ENCODE results near the gene TMX4. TPM values are rescaled to one million over a fixed set of nuclear protein-coding genes. Genes with fewer than 3 reads are reported as not detected.

TMX4 gene
- polyA plus RNA-seq, 1 experiment = 11.3 TPM

DNA sequence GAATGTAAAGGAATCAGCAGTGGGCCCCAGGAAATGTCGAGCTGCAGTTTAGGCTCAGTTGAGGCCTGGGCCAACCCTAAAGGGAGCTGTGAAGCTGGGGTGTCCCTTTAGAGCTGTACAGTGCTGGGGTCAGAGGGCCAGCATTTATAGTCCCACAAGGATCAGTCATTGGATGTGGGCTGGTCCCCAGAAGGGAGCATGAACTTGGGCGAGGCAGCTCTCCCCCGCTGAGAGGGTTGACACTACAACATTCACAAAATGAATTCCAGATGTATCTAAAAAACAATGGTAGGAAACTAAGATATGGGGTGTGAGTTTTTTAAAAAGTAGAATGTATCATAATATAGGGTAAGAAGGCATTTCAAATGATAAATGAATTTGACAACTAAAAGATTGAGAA is 29.7 kb upstream of the TMX4 start:
- H3K27me3 ChIP-seq (ENCODE audit: control insufficient read depth, insufficient read depth, low read length) = no peaks in the 10 kb centered on the region; the same call in 1 of the 2 replicates
- ChIA-PET POLR2A (no interaction called here), CTCF (interaction anchor here (1.5 to 10.7 kb wide), 2 partner anchors 340 to 672 kb away, joined by 4 to 183 read pairs; no protein-coding TSS in a partner anchor)
- H3K36me3 ChIP-seq (ENCODE audit: control insufficient read depth, insufficient read depth, low read length) = no peaks in the 10 kb centered on the region
- TF ChIP-seq, protein P1, sequence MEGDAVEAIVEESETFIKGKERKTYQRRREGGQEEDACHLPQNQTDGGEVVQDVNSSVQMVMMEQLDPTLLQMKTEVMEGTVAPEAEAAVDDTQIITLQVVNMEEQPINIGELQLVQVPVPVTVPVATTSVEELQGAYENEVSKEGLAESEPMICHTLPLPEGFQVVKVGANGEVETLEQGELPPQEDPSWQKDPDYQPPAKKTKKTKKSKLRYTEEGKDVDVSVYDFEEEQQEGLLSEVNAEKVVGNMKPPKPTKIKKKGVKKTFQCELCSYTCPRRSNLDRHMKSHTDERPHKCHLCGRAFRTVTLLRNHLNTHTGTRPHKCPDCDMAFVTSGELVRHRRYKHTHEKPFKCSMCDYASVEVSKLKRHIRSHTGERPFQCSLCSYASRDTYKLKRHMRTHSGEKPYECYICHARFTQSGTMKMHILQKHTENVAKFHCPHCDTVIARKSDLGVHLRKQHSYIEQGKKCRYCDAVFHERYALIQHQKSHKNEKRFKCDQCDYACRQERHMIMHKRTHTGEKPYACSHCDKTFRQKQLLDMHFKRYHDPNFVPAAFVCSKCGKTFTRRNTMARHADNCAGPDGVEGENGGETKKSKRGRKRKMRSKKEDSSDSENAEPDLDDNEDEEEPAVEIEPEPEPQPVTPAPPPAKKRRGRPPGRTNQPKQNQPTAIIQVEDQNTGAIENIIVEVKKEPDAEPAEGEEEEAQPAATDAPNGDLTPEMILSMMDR (IDR thresholded peaks at IDR 0.05; ENCODE audit: insufficient read depth, low read depth, low read length) = no peak
- no peak overlapping the region for H3K4me3 ChIP-seq (ENCODE audit: low read depth, low read length)
- no peak for DNase-seq (ENCODE audit: low read depth)

DNA sequence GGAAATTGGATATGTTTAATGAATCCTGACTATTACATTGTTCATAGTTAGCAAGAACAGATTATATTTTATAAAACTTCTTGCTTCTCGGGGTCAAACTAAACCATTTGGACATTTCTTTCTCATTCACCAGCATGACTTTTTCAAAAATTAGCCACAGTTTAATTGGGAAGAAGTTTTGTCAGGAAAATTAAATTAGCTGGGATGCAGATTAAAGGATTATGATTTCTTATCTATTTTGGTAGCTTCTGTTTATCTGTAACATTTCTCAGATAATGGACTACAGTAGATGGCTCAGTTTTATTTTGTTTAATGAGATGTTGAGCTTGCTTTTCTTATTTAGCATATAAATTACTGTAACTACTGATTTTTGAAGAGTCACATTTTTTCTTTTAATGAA is 26.4 kb upstream of the TMX4 start:
- no peak for DNase-seq (ENCODE audit: low read depth)
- TF ChIP-seq, protein P1 (IDR thresholded peaks at IDR 0.05; ENCODE audit: insufficient read depth, low read depth, low read length) = no peak
- no peak overlapping the region for H3K4me3 ChIP-seq (ENCODE audit: low read depth, low read length)
- H3K27me3 ChIP-seq (ENCODE audit: control insufficient read depth, insufficient read depth, low read length) = peaks cover 1% of the 10 kb centered on the region
- no peaks in the 10 kb centered on the region for H3K36me3 ChIP-seq (ENCODE audit: control insufficient read depth, insufficient read depth, low read length)
- ChIA-PET POLR2A (no interaction called here), CTCF (interaction anchor here (0.5 to 10.7 kb wide), 6 partner anchors 11 to 675 kb away, joined by 3 to 183 read pairs (median 4); partner anchors contain the start of gene PLCB1)

DNA sequence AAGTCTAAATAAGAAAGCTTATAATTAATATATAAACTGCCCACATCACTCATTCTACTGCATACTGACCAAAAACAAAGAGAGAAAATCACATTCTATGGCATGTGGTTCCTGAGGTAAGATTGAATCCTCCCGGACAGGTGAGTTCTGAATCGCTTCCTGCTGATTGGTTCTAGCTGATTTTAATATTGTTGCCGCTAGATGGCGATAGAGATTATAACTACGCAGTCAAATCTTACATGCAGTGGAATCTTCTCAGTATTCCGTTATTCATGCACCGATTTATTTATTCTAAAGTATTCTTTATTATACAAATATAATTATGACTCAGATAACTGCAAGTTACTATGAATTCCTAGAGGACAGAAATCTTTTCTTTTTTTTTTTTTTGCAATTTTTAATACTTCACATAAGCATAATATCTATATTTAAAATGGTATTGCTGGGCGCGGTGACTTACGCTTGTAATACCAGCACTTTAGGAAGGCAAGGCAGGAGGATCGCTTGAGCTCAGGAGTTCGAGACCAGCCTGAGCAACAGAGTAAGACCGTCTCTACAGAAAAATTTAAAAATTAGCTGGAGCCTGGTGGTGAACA is 24.2 kb upstream of the TMX4 start:
- ChIA-PET CTCF (interaction anchor here (0.6 to 10.7 kb wide), 36 partner anchors 9 to 1449 kb away, joined by 3 to 183 read pairs (median 4); partner anchors contain the start of gene PLCB1), POLR2A (no interaction called here)
- Histone ChIP-seq H3K27me3 (ENCODE audit: control insufficient read depth, insufficient read depth, low read length) (peaks cover 1% of the 10 kb centered on the region), H3K4me3 (ENCODE audit: low read depth, low read length) (no peak overlapping the region), H3K36me3 (ENCODE audit: control insufficient read depth, insufficient read depth, low read length) (no peaks in the 10 kb centered on the region)
- TF ChIP-seq, protein P1 (IDR thresholded peaks at IDR 0.05; ENCODE audit: insufficient read depth, low read depth, low read length) = peak; percentile 61
- DNase-seq (ENCODE audit: low read depth) = no peak

DNA sequence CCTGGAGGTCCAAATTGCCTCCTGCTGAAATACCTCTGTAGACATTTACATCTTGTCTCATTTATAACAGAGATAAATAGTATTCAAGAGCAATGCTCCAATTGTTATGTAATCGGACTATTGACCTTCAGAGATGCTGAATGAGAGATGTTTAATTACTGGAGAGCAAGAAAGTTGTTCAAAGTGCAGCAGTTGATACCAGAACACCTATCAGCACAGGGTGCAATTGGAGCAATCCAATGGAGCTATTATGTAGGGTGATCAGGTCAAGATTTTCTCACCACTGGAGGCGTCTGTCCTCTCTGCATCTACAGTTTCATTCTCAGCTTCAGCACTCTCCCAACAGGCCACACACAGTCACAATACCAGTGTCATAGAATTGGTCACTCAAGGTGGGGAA is 19.5 kb upstream of the TMX4 start:
- no peak for DNase-seq (ENCODE audit: low read depth)
- CTCF ChIA-PET = interaction anchor here (1.1 to 7.0 kb wide), 3 partner anchors 8 to 683 kb away, joined by 3 to 52 read pairs (median 6); no protein-coding TSS in a partner anchor
- TF ChIP-seq, protein P1 (IDR thresholded peaks at IDR 0.05; ENCODE audit: insufficient read depth, low read depth, low read length) = no peak
- H3K4me3 ChIP-seq (ENCODE audit: low read depth, low read length) = no peak overlapping the region
- POLR2A ChIA-PET = no interaction called here
- no peaks in the 10 kb centered on the region for H3K36me3 ChIP-seq (ENCODE audit: control insufficient read depth, insufficient read depth, low read length)
- peaks cover 1% of the 10 kb centered on the region; the same call in 1 of the 2 replicates for H3K27me3 ChIP-seq (ENCODE audit: control insufficient read depth, insufficient read depth, low read length)

DNA sequence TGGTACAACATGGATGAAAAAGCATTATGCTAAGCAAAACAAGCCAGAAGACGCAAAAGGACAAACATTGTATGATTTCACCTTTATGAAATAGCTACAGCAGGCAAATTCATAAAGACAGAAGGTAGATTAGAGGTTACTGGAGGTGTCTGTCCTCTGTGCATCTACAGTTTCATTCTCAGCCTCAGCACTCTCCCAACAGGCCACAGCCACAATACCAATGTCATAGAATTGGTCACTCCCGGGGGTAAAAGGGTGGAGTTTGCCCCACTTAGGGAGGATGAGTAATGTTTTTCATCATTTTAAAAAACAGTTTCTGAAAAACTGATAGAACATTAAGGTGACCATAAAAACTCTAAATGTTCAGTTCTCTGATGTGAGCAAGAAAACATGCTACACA is 17.2 kb upstream of the TMX4 start:
- DNase-seq (ENCODE audit: low read depth) = no peak
- Histone ChIP-seq H3K4me3 (ENCODE audit: low read depth, low read length) (no peak overlapping the region), H3K36me3 (ENCODE audit: control insufficient read depth, insufficient read depth, low read length) (no peaks in the 10 kb centered on the region), H3K27me3 (ENCODE audit: control insufficient read depth, insufficient read depth, low read length) (peaks cover 3% of the 10 kb centered on the region)
- POLR2A ChIA-PET = no interaction called here
- CTCF ChIA-PET = interaction anchor here (7.0 kb wide), 1 partner anchor 685 kb away, joined by 52 read pairs; no protein-coding TSS in a partner anchor
- TF ChIP-seq, protein P1 (IDR thresholded peaks at IDR 0.05; ENCODE audit: insufficient read depth, low read depth, low read length) = no peak
